ENCODE measurements around the gene A4GALT. TPM values are rescaled to one million over a fixed set of nuclear protein-coding genes. Genes with fewer than 3 reads are reported as not detected.

Gene A4GALT
- total RNA-seq, 1 experiment from 2014 or later, result 6.9 TPM

- DNase-seq (ENCODE audit: low read depth, low spot score) (no peak), ATAC-seq (peak; percentile 75)
- in situ Hi-C loops (cut with HindIII; ENCODE audit: low pct_unique_long_range_greater_than_20kb, low sequenced_read_pairs) (no loop called here), intact Hi-C loops (cut with micrococcal nuclease; ENCODE audit: unreplicated experiment) (no loop called here)
- no peaks in the 10 kb centered on the region for H3K27me3 ChIP-seq (ENCODE audit: control insufficient read depth, insufficient read depth, low read length)
- TF ChIP-seq, protein P1, sequence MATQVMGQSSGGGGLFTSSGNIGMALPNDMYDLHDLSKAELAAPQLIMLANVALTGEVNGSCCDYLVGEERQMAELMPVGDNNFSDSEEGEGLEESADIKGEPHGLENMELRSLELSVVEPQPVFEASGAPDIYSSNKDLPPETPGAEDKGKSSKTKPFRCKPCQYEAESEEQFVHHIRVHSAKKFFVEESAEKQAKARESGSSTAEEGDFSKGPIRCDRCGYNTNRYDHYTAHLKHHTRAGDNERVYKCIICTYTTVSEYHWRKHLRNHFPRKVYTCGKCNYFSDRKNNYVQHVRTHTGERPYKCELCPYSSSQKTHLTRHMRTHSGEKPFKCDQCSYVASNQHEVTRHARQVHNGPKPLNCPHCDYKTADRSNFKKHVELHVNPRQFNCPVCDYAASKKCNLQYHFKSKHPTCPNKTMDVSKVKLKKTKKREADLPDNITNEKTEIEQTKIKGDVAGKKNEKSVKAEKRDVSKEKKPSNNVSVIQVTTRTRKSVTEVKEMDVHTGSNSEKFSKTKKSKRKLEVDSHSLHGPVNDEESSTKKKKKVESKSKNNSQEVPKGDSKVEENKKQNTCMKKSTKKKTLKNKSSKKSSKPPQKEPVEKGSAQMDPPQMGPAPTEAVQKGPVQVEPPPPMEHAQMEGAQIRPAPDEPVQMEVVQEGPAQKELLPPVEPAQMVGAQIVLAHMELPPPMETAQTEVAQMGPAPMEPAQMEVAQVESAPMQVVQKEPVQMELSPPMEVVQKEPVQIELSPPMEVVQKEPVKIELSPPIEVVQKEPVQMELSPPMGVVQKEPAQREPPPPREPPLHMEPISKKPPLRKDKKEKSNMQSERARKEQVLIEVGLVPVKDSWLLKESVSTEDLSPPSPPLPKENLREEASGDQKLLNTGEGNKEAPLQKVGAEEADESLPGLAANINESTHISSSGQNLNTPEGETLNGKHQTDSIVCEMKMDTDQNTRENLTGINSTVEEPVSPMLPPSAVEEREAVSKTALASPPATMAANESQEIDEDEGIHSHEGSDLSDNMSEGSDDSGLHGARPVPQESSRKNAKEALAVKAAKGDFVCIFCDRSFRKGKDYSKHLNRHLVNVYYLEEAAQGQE (IDR thresholded peaks at IDR 0.05; ENCODE audit: insufficient read depth in 1 of 2, low read depth in 2 of 2, low read length in 1 of 2), result no peak
- TF ChIP-seq SIN3A (IDR thresholded peaks at IDR 0.05; ENCODE audit: borderline replicate concordance, insufficient read depth, low read depth, low read length) (no peak), TCF7L2 (IDR thresholded peaks at IDR 0.05; ENCODE audit: low read depth, low read length) (no peak), POLR2AphosphoS5 (IDR thresholded peaks at IDR 0.05; ENCODE audit: low read depth, low read length) (no peak)
- TF ChIP-seq, protein P2, sequence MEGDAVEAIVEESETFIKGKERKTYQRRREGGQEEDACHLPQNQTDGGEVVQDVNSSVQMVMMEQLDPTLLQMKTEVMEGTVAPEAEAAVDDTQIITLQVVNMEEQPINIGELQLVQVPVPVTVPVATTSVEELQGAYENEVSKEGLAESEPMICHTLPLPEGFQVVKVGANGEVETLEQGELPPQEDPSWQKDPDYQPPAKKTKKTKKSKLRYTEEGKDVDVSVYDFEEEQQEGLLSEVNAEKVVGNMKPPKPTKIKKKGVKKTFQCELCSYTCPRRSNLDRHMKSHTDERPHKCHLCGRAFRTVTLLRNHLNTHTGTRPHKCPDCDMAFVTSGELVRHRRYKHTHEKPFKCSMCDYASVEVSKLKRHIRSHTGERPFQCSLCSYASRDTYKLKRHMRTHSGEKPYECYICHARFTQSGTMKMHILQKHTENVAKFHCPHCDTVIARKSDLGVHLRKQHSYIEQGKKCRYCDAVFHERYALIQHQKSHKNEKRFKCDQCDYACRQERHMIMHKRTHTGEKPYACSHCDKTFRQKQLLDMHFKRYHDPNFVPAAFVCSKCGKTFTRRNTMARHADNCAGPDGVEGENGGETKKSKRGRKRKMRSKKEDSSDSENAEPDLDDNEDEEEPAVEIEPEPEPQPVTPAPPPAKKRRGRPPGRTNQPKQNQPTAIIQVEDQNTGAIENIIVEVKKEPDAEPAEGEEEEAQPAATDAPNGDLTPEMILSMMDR (IDR thresholded peaks at IDR 0.05), result no peak
- H3K36me3 ChIP-seq (ENCODE audit: control insufficient read depth, insufficient read depth, low read length), result no peaks in the 10 kb centered on the region
- no peak overlapping the region for H3K4me3 ChIP-seq (ENCODE audit: low read depth in 2 of 2, low read length in 2 of 2)
- H3K27ac ChIP-seq (ENCODE audit: low read length), result peak overlapping the region; percentile 59
- H3K4me1 ChIP-seq (ENCODE audit: control insufficient read depth, insufficient read depth, low read length), result peaks cover 10% of the 10 kb centered on the region
- BruUV-seq (replicated peaks), result no TSS peak
- CTCF ChIA-PET, result no interaction called here
- POLR2A ChIA-PET, result no interaction called here
- H3K9me3 ChIP-seq (ENCODE audit: control insufficient read depth, insufficient read depth, low read depth, low read length), result no peaks in the 10 kb centered on the region
Observed at GRCh38 chr22:42688241-42689211, 32.1 kb downstream of the A4GALT start.

- CTCF ChIA-PET, result no interaction called here
Observed at GRCh38 chr22:42686756-42687491, 33.7 kb downstream of the A4GALT start.

More at GRCh38 chr22:42686756-42687491, 33.7 kb downstream of the A4GALT start:
- POLR2A ChIA-PET, result no interaction called here
- Histone ChIP-seq H3K9me3 (ENCODE audit: control insufficient read depth, insufficient read depth, low read depth, low read length) (no peaks in the 10 kb centered on the region), H3K4me3 (ENCODE audit: low read depth in 2 of 2, low read length in 2 of 2) (no peak overlapping the region), H3K4me1 (ENCODE audit: control insufficient read depth, insufficient read depth, low read length) (peaks cover 10% of the 10 kb centered on the region), H3K36me3 (ENCODE audit: control insufficient read depth, insufficient read depth, low read length) (no peaks in the 10 kb centered on the region), H3K27me3 (ENCODE audit: control insufficient read depth, insufficient read depth, low read length) (no peaks in the 10 kb centered on the region), H3K27ac (ENCODE audit: low read length) (no peak overlapping the region)
- intact Hi-C loops (cut with micrococcal nuclease; ENCODE audit: unreplicated experiment), result no loop called here
- no TSS peak for BruUV-seq (replicated peaks)
- in situ Hi-C loops (cut with HindIII; ENCODE audit: low pct_unique_long_range_greater_than_20kb, low sequenced_read_pairs), result no loop called here
- no peak for TF ChIP-seq TCF7L2 (IDR thresholded peaks at IDR 0.05; ENCODE audit: low read depth, low read length)
- no peak for DNase-seq (ENCODE audit: low read depth, low spot score)
- no peak for ATAC-seq
